AG08395 (cell line): ENCODE data around the gene RHOF.

ENCODE experiments used
- DNase-seq: peaks from one replicate; pipeline ENCODE4 v3.0.0; 2012; ENCODE audit warnings: mixed read lengths, low spot score

RHOF gene

GRCh38 chr12:121804417-121805111 is 11.1 kb upstream of the RHOF start:
- DNase-seq, result no peak

GRCh38 chr12:121803861-121804416 is 10.5 kb upstream of the RHOF start, which contains the start of gene SETD1B:
Gene SETD1B (plus strand): TSS chr12:121804009. CDS start chr12:121804738, 729 bp downstream.
- no peak for DNase-seq

- DNase-seq, result peak; percentile 95
These were observed 9.6 kb upstream of the RHOF start for GRCh38 chr12:121802843-121803698.

- DNase-seq, result no peak
These were observed 9.0 kb upstream of the RHOF start for GRCh38 chr12:121802485-121802842.

- DNase-seq, result no peak
These were observed 8.4 kb upstream of the RHOF start for GRCh38 chr12:121801595-121802484.

- peak; percentile 65 for DNase-seq
These were observed 7.5 kb upstream of the RHOF start for GRCh38 chr12:121800694-121801594.

GRCh38 chr12:121799842-121800693 is 6.6 kb upstream of the RHOF start:
- DNase-seq, result peak; percentile 89

- DNase-seq, result peak; percentile 80
These were observed 5.8 kb upstream of the RHOF start for GRCh38 chr12:121799156-121799841.

- no peak for DNase-seq
These were observed 5.3 kb upstream of the RHOF start for GRCh38 chr12:121798787-121799155.

GRCh38 chr12:121797937-121798786 is 4.7 kb upstream of the RHOF start:
- DNase-seq, result no peak

GRCh38 chr12:121796855-121797751 is 3.6 kb upstream of the RHOF start:
- DNase-seq, result peak; percentile 88

- DNase-seq, result peak; percentile 82
These were observed 1.8 kb upstream of the RHOF start for GRCh38 chr12:121795034-121795968.

- DNase-seq, result no peak
These were observed 1.1 kb upstream of the RHOF start for GRCh38 chr12:121794534-121795033.

GRCh38 chr12:121793838-121794533 is 498 bp upstream of the RHOF start:
- peak; percentile 86 for DNase-seq
